ENCODE results near the gene HS6ST3.

The HS6ST3 gene

DNA sequence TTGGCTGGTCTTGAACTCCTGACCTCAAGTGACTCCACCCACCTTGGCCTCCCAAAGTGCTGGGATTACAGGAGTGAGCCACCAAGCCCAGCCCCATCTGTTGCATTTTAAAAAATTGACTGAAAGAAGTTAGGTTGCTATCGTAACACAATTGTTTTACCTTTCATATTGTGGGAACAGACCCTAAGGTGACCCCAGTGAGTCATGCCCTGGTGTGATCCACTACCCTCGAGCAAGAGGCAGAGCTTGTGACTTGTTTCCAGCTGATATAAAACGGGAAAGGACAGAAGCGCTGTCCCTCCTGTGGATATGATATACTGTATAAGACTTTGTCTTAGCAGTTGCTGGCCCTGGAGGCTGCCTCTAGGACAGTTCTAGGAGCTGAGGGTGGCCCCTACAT, 308.6 kb downstream of the HS6ST3 start:
- Histone ChIP-seq H3K4me3 (ENCODE audit: low read length) (no peak overlapping the region), H3F3A (ENCODE audit: control insufficient read depth, insufficient read depth) (no peaks in the 10 kb centered on the region), H3K9me3 (ENCODE audit: control insufficient read depth, insufficient read depth, low read length) (no peaks in the 10 kb centered on the region), H3K4me2 (ENCODE audit: low read length) (no peak overlapping the region), H3K9me2 (replicated peaks; ENCODE audit: control insufficient read depth, low read length) (no peaks in the 10 kb centered on the region), H3K27me3 (ENCODE audit: control insufficient read depth, low read length) (no peaks in the 10 kb centered on the region), H3K36me3 (ENCODE audit: control insufficient read depth, low read length) (no peaks in the 10 kb centered on the region), H3K79me2 (ENCODE audit: control insufficient read depth, low read length) (no peaks in the 10 kb centered on the region), H4K20me1 (ENCODE audit: control insufficient read depth, insufficient read depth, low read depth, low read length) (no peaks in the 10 kb centered on the region), H3K4me1 (ENCODE audit: control insufficient read depth, low read length) (no peaks in the 10 kb centered on the region), H3K27ac (ENCODE audit: low read depth, low read length) (no peak overlapping the region)
- TF ChIP-seq, protein P1, sequence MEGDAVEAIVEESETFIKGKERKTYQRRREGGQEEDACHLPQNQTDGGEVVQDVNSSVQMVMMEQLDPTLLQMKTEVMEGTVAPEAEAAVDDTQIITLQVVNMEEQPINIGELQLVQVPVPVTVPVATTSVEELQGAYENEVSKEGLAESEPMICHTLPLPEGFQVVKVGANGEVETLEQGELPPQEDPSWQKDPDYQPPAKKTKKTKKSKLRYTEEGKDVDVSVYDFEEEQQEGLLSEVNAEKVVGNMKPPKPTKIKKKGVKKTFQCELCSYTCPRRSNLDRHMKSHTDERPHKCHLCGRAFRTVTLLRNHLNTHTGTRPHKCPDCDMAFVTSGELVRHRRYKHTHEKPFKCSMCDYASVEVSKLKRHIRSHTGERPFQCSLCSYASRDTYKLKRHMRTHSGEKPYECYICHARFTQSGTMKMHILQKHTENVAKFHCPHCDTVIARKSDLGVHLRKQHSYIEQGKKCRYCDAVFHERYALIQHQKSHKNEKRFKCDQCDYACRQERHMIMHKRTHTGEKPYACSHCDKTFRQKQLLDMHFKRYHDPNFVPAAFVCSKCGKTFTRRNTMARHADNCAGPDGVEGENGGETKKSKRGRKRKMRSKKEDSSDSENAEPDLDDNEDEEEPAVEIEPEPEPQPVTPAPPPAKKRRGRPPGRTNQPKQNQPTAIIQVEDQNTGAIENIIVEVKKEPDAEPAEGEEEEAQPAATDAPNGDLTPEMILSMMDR (IDR thresholded peaks at IDR 0.05; ENCODE audit: low read depth, low read length, poor library complexity, severe bottlenecking), result no peak
- no peak for TF ChIP-seq EZH2phosphoT487 (IDR thresholded peaks at IDR 0.05; ENCODE audit: borderline replicate concordance, low read length)

DNA sequence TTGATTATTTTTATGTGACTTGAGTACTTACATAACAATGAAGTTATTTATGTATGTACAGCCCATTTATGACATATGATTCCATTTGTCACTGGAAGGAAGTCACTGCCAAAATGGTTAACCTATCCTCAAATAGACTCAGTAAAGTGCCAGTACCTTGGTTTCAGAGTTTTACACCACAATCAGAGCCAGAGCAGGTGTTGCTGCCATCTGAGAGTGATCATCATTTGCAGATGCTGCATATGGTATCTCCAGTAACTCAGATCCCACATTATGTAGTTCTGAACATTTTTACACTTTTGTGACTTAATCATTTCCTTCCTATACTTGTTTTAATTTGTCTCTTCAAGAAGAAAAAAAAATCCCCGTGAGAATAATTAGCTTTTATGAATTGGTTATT, 313.3 kb downstream of the HS6ST3 start:
- Histone ChIP-seq H3K79me2 (ENCODE audit: control insufficient read depth, low read length) (no peaks in the 10 kb centered on the region), H3K27ac (ENCODE audit: low read depth, low read length) (no peak overlapping the region), H3K27me3 (ENCODE audit: control insufficient read depth, low read length) (no peaks in the 10 kb centered on the region), H3K4me2 (ENCODE audit: low read length) (no peak overlapping the region), H3K9me3 (ENCODE audit: control insufficient read depth, insufficient read depth, low read length) (no peaks in the 10 kb centered on the region), H3K36me3 (ENCODE audit: control insufficient read depth, low read length) (no peaks in the 10 kb centered on the region), H3F3A (ENCODE audit: control insufficient read depth, insufficient read depth) (no peaks in the 10 kb centered on the region), H3K4me1 (ENCODE audit: control insufficient read depth, low read length) (no peaks in the 10 kb centered on the region), H4K20me1 (ENCODE audit: control insufficient read depth, insufficient read depth, low read depth, low read length) (no peaks in the 10 kb centered on the region), H3K4me3 (ENCODE audit: low read length) (no peak overlapping the region), H3K9me2 (replicated peaks; ENCODE audit: control insufficient read depth, low read length) (no peaks in the 10 kb centered on the region)
- TF ChIP-seq, protein P1 (IDR thresholded peaks at IDR 0.05; ENCODE audit: low read depth, low read length, poor library complexity, severe bottlenecking), result no peak
- TF ChIP-seq EZH2phosphoT487 (IDR thresholded peaks at IDR 0.05; ENCODE audit: borderline replicate concordance, low read length), result no peak

DNA sequence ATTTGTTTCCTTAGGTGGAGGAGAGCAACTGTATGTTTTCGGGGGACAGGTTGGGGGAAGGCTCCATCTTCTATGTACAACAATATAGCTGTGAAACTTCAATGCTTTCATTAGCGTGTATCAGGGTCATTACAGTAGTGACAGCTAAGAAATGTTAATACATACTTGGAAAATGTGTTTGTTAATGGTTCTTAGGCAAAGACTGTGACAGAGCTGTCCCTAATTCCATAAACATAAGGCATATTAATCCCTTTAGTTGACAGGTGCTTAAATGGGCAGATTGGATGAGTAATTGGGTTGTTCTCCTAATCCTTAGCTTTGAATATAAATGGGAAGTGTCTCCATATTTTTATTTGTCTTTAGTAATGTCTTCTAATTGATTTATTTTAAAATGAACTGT, 313.7 kb downstream of the HS6ST3 start:
- H3K9me2 ChIP-seq (replicated peaks; ENCODE audit: control insufficient read depth, low read length), result no peaks in the 10 kb centered on the region
- H3F3A ChIP-seq (ENCODE audit: control insufficient read depth, insufficient read depth), result no peaks in the 10 kb centered on the region
- H3K4me1 ChIP-seq (ENCODE audit: control insufficient read depth, low read length), result no peaks in the 10 kb centered on the region
- H4K20me1 ChIP-seq (ENCODE audit: control insufficient read depth, insufficient read depth, low read depth, low read length), result no peaks in the 10 kb centered on the region
- no peaks in the 10 kb centered on the region for H3K36me3 ChIP-seq (ENCODE audit: control insufficient read depth, low read length)
- no peak for TF ChIP-seq EZH2phosphoT487 (IDR thresholded peaks at IDR 0.05; ENCODE audit: borderline replicate concordance, low read length)
- TF ChIP-seq, protein P1 (IDR thresholded peaks at IDR 0.05; ENCODE audit: low read depth, low read length, poor library complexity, severe bottlenecking), result no peak
- no peaks in the 10 kb centered on the region for H3K79me2 ChIP-seq (ENCODE audit: control insufficient read depth, low read length)
- no peaks in the 10 kb centered on the region for H3K9me3 ChIP-seq (ENCODE audit: control insufficient read depth, insufficient read depth, low read length)
- no peak overlapping the region for H3K27ac ChIP-seq (ENCODE audit: low read depth, low read length)
- no peak overlapping the region for H3K4me2 ChIP-seq (ENCODE audit: low read length)
- no peaks in the 10 kb centered on the region for H3K27me3 ChIP-seq (ENCODE audit: control insufficient read depth, low read length)
- H3K4me3 ChIP-seq (ENCODE audit: low read length), result no peak overlapping the region

Data from DOHH2 (cell line).